Activated T-helper 1 cell treated with anti-CD3 and anti-CD28 coated beads, Interleukin-2, amount 50 U/mL, for 16 hours (primary cell): Measurements from ENCODE around the gene CHADL.

ENCODE experiments used
- DNase-seq, 2 donors: peaks; one replicate each; pipeline ENCODE4 v3.0.0-alpha.2; 2020; ENCODE audit warnings: low read depth in 1 of 2, low spot score in 1 of 2

The CHADL gene

GRCh38 chr22:41256254-41257253, 15.8 kb upstream of the CHADL start:
- DNase-seq, result no peak

GRCh38 chr22:41254230-41254629, 13.5 kb upstream of the CHADL start:
- DNase-seq, result no peak

DNA sequence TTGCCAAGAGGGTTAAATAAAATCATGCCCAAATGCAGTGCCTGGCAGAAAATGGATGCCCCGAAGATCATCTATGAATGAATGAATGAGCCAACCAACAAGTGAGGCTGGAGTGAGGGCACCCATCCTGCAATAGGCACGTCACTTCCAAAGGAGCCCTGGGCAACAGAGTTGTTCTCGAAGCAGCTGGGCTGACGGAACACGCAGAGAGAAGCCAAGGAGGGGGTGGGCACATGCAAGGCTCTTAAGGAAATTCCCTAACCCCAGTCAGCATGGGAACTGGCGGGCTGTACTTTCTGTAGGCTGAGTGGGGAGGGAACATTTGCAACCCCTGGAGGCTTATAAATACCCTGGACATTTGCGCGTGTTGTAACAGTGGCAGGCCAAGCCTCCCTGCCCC, 11.6 kb upstream of the CHADL start:
- DNase-seq, result no peak

DNA sequence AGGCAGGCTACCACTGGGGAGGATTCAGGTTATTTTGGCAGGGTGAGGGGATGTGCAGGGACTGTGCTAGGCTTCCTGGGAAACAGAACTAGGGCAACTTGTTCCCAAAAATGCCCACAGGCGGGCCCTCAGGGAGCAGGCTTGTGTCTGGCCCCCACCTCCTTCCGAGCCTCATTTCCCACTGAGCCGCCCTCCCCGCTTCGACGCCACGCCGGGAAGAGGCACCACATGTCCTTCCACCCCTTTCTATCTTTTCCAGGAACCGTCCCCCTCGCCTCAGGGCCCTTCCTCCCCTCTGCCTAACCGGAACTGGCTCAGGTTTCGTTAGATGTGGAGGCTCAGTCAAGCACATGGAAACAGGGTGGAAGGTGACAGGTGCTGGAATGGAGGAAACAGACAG, 9.4 kb upstream of the CHADL start:
- DNase-seq, result no peak

GRCh38 chr22:41249442-41249841, 8.7 kb upstream of the CHADL start:
- no peak for DNase-seq

- no peak for DNase-seq
Observed at GRCh38 chr22:41248758-41249157, 8.0 kb upstream of the CHADL start.

DNA sequence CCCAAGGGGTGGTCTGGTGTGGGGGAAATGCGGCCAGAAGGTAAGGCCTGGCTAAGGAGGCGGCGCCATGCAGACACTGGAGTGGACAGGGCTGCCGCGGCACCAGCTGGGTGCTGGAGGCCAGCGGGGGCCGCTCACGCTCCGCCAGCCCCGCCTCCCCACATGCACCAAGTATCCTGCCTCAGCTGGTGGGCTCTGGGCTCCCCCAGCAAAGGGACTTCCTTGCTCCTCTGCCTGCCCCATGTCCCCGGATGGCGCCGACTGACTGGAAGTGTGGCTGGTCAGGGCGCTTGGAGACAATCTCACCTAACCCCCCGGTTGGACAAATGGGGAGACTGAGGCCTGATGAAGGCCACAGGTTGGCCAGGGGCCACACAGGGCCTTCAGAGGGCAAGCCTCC, 7.6 kb upstream of the CHADL start:
- DNase-seq, result no peak

GRCh38 chr22:41247703-41248102, 7.0 kb upstream of the CHADL start:
- no peak for DNase-seq

DNA sequence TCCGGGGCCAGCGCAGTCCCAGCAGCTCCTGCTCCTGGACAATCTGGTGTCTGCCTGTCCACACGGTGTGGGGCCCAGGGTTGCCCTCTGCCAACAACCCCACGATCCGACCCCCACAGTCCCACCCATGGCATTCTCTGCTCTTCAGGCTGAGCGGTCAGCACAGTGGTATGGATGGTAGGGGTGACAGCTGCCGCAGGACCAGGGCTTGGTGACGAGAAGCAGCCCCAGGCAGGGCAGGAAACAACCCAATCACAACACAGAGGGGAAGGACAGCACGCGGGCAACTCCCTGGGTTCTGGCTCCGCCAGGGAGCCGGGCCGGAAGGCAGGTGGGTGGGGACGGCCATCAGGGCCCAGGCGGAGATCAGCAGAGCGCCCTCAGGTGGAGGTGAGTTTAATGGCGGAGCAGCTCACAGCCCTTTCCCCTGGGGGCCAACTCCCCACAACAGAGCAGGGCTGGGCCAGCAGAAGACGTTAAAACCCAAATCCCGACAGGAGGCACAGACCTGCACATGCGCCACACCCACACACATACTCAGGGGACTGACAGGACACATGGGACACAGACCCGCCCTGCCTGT, 5.3 kb upstream of the CHADL start:
- DNase-seq, result no peak

DNA sequence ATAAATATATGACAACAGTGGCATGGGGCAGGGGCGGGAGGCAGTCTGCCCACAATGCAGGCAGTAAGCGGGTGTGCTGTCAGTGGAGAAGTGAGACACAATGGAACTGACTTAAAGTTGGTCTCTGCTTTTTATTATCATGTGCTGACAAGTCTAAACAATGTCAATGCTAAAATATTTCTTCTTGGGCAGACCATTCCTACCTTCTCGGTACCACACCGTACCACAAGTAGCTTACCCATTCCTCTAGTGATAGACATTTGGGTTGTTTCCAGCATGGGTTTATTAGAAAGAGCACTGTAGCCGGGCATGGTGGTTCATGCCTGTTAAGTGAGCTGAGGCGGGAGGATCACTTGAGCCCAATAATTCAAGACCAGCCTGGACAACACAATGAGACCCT, 2.6 kb upstream of the CHADL start:
- no peak for DNase-seq

GRCh38 chr22:41242396-41243117, 1.8 kb upstream of the CHADL start:
- no peak for DNase-seq

- DNase-seq, result no peak
Observed at GRCh38 chr22:41241133-41241676, 474 bp upstream of the CHADL start.

- DNase-seq, result no peak
Observed at GRCh38 chr22:41239443-41240128, 1.1 kb downstream of the CHADL start.

DNA sequence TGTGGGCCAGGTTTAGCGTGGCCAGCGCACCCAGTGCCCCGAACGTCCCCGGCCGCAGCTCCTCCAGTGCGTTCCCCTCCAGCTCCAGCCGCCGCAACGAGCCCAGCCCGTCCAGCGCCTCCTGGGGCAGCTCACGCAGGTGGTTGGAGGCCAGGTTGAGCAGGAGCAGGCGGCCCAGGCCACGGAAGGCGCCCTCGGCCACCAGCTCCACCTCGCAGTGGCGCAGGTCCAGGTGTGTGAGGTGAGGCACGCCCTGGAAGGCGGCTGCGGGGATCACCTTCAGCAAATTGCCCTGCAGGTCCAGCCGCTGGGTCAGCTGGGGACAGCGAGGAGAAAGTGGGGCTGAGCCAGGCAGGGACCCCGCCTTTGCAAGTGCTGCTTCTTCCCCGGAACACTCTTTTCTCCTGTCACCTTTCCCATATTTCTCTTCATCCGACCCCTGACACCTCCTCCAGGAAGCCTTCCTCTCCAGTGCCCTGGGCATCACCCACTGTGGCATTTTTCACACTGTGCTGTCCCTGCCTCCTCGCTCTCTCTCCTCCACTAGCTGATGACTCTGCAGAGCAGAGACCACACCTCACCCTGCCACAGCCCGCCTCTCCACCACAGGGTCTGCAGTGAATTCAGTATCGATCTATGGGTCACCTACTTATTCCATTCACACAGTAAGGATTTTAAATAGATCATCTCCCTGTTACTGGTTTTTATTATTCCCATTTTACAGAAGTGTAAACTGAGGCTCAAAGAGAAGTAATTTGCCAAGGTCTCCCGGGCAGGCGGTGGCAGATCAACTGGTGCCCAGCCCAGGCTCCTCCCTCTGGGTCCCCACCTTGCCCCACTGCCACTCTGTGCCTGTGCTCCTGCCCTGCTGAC, 1.9 kb downstream of the CHADL start:
- DNase-seq, result no peak

GRCh38 chr22:41237707-41238569, 2.8 kb downstream of the CHADL start:
- DNase-seq, result peak; percentile 67 to 73

DNA sequence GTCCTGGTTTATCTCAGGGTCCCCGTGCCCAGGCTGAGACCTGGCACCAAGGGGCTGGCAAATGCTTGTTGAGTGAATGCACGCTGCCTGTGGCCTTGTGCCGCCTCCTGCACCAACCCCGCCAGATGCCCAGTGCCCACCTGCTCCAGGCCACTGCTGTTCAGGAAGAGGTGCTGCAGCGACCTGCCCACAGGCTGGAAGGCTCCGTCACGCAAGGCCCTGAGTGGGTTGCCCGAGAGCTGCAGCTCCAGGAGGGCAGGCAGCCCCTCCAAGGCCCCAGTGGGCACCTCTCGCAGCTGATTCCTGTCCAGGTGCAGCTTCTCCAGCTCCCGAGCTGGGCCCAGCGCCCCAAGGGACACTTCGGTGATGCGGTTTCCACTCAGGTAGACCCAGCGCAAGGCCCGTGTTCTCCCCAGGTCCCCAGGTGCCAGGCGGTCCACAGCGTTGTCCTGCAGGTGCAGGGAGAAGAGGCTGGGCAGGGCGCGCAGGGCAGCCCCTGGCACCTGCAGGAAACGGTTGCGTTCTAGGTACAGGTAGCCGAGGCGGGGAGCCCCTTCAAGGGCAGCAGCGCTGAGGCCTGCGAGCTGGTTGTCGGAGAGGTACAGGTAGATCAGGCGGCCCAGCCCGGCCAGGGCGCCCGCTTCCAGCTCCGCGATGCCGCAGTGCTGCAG, 3.6 kb downstream of the CHADL start:
- no peak for DNase-seq

DNA sequence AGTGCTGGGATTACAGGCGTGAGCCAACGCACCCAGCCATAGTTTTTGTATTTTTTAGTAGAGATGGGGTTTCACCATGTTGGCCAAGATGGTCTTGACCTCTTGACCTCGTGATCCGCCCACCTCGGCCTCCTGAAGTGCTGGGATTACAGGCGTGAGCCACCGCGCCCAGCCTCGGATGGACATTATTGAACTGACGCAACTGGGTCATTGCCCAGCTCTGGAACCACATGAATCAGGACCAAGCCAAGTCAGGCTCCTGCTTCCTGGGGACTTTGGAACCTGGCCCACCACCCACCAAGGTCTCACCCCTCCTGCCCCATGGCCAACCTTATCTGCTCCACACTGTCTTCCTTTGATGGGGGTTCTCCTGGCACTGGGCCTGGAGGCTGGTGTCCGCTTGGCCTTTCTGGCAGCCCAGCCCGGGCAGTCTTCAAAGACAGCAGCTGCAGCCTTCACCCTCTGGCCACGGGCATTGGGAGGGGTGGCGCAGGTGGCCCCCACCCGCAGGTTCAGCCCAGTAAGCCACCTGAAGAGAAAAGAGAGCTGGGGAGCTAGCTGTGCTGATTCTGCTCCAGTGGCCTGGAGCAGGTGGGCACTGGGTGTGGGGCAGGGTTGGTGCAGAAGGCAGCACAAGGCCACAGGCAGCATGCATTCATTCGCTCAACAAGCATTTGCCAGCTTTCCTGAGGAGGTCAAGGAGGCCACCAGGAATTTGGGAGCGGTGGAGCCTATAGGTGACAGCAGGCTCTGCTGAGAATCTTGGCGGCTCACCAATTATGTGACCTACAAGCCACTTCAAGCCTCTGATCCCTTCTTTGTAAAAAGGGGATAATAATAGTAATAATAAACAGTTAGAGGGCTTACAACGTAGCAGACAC, 5.7 kb downstream of the CHADL start:
- DNase-seq, result no peak

DNA sequence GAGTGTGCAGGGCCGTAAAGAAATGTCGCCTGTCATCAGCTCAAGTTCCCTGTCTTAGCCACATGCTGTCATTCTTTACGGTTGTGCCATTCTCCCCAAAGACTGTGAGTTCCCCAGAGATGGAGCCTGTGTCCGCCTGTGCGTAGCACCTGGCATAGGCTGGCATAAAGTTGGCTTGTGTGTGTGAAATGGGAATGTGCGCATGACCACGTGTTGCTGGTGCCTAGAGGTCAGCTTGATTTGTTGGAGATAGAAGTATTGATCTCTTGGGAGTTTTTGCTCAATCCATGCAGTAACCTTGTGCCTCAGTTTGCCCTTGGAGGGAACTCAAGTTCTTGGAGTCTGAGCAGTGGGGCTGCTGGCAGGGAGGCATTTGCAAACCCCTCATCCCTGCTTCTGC, 9.4 kb downstream of the CHADL start:
- no peak for DNase-seq
